ENCODE results near the gene ERC1. TPM values are rescaled to one million over a fixed set of nuclear protein-coding genes. Genes with fewer than 3 reads are reported as not detected.

The ERC1 gene
- total and polyA plus RNA-seq, 2 donors from 2014 or later: 5.1 to 68.3 TPM

DNA sequence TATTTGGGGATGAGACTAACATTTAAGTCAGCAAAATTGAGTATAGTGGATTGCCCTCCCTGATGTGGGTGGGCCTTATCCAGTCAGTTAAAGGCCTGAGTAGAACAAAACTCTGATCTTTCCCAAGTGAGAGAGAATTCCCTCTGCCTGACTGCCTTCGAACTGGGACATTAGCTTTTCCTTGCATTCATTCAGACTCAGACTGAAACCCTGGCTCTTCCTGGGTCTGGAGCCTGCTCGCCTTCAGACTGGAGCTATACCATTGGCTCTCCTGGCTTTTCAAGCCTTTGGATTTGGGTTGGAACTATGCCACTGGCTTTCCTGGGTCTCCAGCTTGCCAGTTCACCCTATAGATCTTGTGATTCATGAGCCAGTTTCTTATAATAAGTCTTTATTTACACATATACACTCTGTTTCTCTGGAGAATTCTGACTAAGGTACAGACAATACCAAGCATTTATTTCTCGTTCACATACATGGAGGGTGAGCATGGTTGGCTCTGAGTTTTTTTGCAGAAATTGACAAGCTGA lies 296.5 kb downstream of the ERC1 start:
- H3K4me3 ChIP-seq (ENCODE audit: low read length in 3 of 3): no peak overlapping the region
- no peak for FAIRE-seq
- TF ChIP-seq, protein P1, sequence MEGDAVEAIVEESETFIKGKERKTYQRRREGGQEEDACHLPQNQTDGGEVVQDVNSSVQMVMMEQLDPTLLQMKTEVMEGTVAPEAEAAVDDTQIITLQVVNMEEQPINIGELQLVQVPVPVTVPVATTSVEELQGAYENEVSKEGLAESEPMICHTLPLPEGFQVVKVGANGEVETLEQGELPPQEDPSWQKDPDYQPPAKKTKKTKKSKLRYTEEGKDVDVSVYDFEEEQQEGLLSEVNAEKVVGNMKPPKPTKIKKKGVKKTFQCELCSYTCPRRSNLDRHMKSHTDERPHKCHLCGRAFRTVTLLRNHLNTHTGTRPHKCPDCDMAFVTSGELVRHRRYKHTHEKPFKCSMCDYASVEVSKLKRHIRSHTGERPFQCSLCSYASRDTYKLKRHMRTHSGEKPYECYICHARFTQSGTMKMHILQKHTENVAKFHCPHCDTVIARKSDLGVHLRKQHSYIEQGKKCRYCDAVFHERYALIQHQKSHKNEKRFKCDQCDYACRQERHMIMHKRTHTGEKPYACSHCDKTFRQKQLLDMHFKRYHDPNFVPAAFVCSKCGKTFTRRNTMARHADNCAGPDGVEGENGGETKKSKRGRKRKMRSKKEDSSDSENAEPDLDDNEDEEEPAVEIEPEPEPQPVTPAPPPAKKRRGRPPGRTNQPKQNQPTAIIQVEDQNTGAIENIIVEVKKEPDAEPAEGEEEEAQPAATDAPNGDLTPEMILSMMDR (IDR thresholded peaks at IDR 0.05; ENCODE audit: borderline replicate concordance, extremely low read depth, insufficient read depth): no peak
- intact Hi-C loops (cut with DNase I): no loop called here
- no peaks in the 10 kb centered on the region for H3K36me3 ChIP-seq (ENCODE audit: control insufficient read depth in 2 of 3, insufficient read depth in 3 of 3, low read length in 3 of 3)
- no peak for DNase-seq
- no peak overlapping the region for H3K27ac ChIP-seq (ENCODE audit: low read depth in 2 of 2, low read length in 2 of 2)
- no peaks in the 10 kb centered on the region for H3K9me3 ChIP-seq (ENCODE audit: control insufficient read depth in 2 of 3, insufficient read depth in 1 of 3, low read length in 3 of 3)
- H3K9ac ChIP-seq (ENCODE audit: low read length in 3 of 3): no peak overlapping the region
- H3K27me3 ChIP-seq (ENCODE audit: control insufficient read depth, insufficient read depth, low read length): no peaks in the 10 kb centered on the region
- no peaks in the 10 kb centered on the region for H3K4me1 ChIP-seq (ENCODE audit: control insufficient read depth in 2 of 3, insufficient read depth in 2 of 3, low read depth in 1 of 3, low read length in 3 of 3)

DNA sequence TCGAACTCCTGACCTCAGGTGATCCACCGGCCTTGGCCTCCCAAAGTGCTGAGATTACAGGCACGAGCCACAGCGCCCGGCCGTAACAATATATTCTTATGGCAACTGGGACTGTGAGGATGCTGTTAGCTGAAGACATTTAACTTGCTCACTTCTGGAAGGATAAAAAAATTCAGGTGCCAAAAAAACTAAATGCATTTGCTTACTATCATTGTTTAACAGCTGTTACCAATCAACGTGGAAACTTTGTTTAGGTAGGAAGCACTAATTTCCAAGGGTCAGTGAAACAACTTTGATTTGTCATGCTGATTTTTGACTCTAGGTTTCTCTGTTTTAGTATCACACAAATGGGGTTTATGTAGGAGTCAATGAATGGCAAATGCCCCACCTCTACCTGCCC lies 297.3 kb downstream of the ERC1 start:
- TF ChIP-seq, protein P1 (IDR thresholded peaks at IDR 0.05; ENCODE audit: borderline replicate concordance, extremely low read depth, insufficient read depth): no peak
- intact Hi-C loops (cut with DNase I): no loop called here
- FAIRE-seq: no peak
- Histone ChIP-seq H3K27me3 (ENCODE audit: control insufficient read depth, insufficient read depth, low read length) (no peaks in the 10 kb centered on the region), H3K4me1 (ENCODE audit: control insufficient read depth in 2 of 3, insufficient read depth in 2 of 3, low read depth in 1 of 3, low read length in 3 of 3) (no peaks in the 10 kb centered on the region), H3K9ac (ENCODE audit: low read length in 3 of 3) (no peak overlapping the region), H3K27ac (ENCODE audit: low read depth in 2 of 2, low read length in 2 of 2) (no peak overlapping the region), H3K36me3 (ENCODE audit: control insufficient read depth in 2 of 3, insufficient read depth in 3 of 3, low read length in 3 of 3) (no peaks in the 10 kb centered on the region), H3K4me3 (ENCODE audit: low read length in 3 of 3) (no peak overlapping the region), H3K9me3 (ENCODE audit: control insufficient read depth in 2 of 3, insufficient read depth in 1 of 3, low read length in 3 of 3) (no peaks in the 10 kb centered on the region)
- DNase-seq: no peak

DNA sequence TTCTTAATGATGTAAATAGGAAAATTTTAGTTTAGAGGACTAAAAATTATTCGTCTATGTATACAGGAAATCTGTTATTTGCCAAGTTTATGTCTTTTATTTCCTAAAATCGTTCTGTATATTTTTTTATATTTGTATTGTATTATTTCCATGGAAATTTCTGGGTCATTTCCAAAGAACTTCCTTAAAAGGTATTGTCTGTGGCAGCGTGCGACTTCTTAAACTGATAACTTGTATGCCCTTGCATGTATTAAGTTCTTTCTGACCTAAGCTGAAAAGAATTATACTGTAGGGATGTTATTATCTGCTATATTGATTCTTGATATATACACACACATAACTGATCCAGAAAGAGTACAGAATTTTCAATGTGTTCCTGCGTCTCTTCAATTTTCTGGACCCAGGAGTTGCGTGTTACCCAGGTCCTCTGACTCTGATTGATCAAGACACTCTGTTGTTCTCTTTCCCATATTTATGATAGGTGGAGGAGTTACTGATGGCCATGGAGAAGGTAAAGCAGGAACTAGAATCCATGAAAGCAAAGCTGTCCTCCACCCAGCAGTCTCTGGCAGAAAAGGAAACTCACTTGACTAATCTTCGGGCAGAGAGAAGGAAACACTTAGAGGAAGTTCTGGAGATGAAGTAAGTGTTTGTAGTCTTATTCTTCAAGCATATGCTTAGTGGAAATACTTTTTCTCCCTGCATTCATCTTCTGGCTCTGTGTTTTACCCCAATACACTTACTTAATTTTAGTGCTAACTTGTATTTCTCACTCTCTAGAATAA lies 298.5 kb downstream of the ERC1 start:
- no peaks in the 10 kb centered on the region for H3K27me3 ChIP-seq (ENCODE audit: control insufficient read depth, insufficient read depth, low read length)
- no peak overlapping the region for H3K4me3 ChIP-seq (ENCODE audit: low read length in 3 of 3)
- TF ChIP-seq, protein P1 (IDR thresholded peaks at IDR 0.05; ENCODE audit: borderline replicate concordance, extremely low read depth, insufficient read depth): no peak
- no peak for FAIRE-seq
- no peak overlapping the region for H3K9ac ChIP-seq (ENCODE audit: low read length in 3 of 3)
- H3K27ac ChIP-seq (ENCODE audit: low read depth in 2 of 2, low read length in 2 of 2): no peak overlapping the region
- intact Hi-C loops (cut with DNase I): no loop called here
- no peaks in the 10 kb centered on the region for H3K36me3 ChIP-seq (ENCODE audit: control insufficient read depth in 2 of 3, insufficient read depth in 3 of 3, low read length in 3 of 3)
- no peaks in the 10 kb centered on the region for H3K9me3 ChIP-seq (ENCODE audit: control insufficient read depth in 2 of 3, insufficient read depth in 1 of 3, low read length in 3 of 3)
- DNase-seq: no peak
- no peaks in the 10 kb centered on the region for H3K4me1 ChIP-seq (ENCODE audit: control insufficient read depth in 2 of 3, insufficient read depth in 2 of 3, low read depth in 1 of 3, low read length in 3 of 3)

All from kidney (tissue), 14 donors.